HG02884 (cell line): Measurements from ENCODE around the gene ATP6V0A1.
A peak's percentile ranks its signal among the peaks of the same experiment; 100 is the strongest.
"Not testable (repeated sequence)": the region's sequence is repeated elsewhere in the genome, so short reads cannot be mapped to it uniquely, and the experiment has no call there.

Experiments used
- ATAC-seq: cut with Tn5 transposase; IDR thresholded peaks from one replicate; pipeline ENCODE4 v1.9.1; 2021; ENCODE audit warnings: mild to moderate bottlenecking, moderate library complexity; ENCODE audit not compliant: unreplicated experiment

ATP6V0A1 gene

DNA sequence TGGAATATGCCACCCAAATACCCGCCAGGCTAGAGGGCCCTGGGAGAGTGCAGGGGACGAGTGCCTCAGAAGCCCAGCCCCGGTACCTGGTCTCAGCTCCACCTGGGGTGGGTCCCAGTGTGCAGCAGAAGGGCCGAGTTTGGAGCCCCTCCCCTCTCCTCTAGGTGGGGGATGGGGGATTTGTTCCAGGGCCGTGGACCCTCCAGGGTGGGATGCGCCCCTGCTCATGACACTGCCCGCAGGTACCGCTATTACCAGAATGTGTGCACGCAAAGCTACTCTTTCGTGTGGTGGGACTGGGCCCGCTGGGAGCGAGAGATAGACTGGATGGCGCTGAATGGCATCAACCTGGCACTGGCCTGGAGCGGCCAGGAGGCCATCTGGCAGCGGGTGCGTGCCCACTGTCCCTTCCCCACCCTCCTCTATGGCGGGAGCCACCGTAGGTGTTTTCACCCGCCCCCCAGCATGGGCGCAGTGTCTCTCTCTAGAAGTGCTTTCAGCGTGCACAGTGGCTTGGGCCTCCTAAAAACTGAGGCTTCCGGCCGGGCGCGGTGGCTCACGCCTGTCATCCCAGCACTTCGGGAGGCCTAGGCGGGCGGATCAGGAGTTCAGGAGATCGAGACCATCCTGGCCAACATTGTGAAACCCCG is 78.6 kb downstream of the ATP6V0A1 start:
- ATAC-seq = no peak

DNA sequence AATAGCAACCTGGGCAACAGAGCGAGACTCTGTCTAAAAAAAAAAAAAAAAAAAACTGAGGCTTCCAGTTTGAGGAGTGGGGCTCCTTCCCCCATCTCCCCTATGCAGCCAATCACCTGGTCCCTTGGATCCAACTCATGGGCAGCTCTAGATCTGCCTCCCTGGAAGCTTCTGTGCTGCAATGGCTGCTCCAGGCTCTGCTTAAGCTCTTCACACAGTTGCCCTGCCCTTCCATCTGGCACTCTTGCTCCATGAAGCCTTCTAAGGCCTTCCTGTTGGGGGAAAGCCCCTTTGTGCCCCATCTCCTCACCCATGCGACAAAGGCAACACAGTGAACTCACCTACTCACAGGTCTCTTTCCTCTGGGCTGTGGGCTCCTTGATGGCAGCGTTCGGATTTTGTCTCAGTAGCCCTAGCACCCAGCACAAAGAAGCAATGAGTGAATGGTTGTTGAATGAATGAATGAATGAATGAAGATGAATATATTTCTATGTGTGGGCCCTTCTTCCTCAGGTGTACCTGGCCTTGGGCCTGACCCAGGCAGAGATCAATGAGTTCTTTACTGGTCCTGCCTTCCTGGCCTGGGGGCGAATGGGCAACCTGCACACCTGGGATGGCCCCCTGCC is 79.3 kb downstream of the ATP6V0A1 start:
- ATAC-seq = no peak

- no peak for ATAC-seq
These were observed 79.8 kb downstream of the ATP6V0A1 start for GRCh38 chr17:42538482-42538881.

DNA sequence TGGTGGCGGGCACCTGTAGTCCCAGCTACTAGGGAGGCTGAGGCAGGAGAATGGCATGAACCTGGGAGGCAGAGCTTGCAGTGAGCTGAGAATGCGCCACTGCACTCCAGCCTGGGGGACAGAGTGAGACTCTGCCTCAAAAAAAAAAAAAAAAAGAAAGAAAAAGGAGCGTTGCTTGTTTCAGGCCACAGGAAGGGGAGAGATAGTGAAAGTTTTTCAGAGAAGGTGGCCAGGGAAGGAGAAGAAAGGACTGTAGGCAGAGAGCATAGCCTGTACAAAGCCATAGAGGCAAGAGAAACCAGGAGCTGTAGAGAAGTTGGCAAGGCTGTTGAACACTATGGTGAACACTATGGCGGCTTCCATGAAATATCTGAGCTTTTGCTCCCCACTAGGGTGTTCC is 81.9 kb downstream of the ATP6V0A1 start:
- ATAC-seq = not testable (repeated sequence)

GRCh38 chr17:42541041-42541833 is 82.6 kb downstream of the ATP6V0A1 start:
- ATAC-seq = no peak

DNA sequence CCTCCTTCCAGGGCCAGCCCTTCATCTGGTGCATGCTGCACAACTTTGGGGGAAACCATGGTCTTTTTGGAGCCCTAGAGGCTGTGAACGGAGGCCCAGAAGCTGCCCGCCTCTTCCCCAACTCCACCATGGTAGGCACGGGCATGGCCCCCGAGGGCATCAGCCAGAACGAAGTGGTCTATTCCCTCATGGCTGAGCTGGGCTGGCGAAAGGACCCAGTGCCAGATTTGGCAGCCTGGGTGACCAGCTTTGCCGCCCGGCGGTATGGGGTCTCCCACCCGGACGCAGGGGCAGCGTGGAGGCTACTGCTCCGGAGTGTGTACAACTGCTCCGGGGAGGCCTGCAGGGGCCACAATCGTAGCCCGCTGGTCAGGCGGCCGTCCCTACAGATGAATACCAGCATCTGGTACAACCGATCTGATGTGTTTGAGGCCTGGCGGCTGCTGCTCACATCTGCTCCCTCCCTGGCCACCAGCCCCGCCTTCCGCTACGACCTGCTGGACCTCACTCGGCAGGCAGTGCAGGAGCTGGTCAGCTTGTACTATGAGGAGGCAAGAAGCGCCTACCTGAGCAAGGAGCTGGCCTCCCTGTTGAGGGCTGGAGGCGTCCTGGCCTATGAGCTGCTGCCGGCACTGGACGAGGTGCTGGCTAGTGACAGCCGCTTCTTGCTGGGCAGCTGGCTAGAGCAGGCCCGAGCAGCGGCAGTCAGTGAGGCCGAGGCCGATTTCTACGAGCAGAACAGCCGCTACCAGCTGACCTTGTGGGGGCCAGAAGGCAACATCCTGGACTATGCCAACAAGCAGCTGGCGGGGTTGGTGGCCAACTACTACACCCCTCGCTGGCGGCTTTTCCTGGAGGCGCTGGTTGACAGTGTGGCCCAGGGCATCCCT is 84.8 kb downstream of the ATP6V0A1 start:
- no peak for ATAC-seq

DNA sequence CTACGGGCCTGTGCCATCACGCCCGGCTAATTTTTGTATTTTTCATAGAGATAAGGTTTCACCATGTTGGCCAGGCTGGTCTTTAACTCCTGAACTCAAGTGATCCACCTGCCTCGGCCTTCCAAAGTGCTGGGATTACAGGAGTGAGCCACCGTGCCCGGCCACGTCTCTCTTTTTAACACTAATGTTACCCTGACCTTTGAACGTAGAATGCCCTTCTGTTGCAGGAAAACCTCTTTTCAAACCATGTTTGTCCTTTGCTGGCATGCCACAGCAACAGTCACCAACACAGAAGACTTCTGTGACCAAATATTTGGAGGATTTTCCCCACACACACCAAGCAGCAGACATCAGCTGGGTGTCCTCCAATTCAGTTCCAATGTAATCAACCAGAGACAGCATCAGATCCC is 86.2 kb downstream of the ATP6V0A1 start:
- no peak for ATAC-seq

- ATAC-seq = not testable (repeated sequence)
These were observed 87.3 kb downstream of the ATP6V0A1 start for GRCh38 chr17:42545755-42546505.

GRCh38 chr17:42547001-42547461 is 88.4 kb downstream of the ATP6V0A1 start:
- ATAC-seq = no peak

GRCh38 chr17:42547698-42548069 is 89.0 kb downstream of the ATP6V0A1 start:
- no peak for ATAC-seq

DNA sequence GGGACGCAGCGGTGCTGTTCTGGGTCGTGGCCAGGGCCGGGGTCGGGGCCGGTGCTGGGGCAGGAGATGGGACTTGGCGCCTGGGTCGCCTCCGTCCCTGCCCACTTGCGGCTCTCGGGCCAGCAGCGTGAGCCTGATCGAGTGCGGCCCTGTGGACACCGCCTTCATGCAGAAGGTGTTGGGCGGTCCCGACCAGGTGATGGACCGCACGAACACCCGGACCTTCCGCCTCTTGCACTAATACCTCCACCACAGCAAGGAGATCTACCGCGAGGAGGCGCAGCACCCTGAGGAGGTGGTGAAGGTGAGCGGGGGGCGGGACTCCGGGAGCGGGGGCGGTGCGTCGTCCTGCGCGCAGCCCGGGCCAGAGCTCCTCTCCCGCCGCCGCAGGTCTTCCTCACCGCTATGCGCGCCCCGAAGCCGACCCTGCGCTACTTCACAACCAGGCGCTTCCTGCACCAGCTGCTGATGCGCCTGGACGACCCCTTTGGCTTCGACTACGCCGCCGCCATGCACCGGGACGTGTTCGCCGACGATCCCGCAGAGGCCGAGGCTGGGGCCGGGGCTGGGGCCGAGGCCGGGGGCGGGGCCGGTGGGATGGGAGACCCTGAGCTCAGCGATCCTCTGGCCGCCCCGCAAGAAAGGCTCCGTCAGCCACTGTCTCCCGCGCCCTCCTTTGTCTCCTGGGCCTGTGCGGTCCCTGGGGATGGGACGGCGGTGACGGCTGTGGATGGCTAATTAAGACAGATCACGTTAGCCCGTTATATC is 89.6 kb downstream of the ATP6V0A1 start:
- ATAC-seq = no peak

- ATAC-seq = no peak
These were observed 90.5 kb downstream of the ATP6V0A1 start for GRCh38 chr17:42548993-42549755.

GRCh38 chr17:42552736-42553135 is 94.1 kb downstream of the ATP6V0A1 start, which contains the start of gene HSD17B1:
Gene HSD17B1 (plus strand): TSS chr17:42552923. CDS start chr17:42552934, 11 bp downstream.
- ATAC-seq = not testable (repeated sequence)

DNA sequence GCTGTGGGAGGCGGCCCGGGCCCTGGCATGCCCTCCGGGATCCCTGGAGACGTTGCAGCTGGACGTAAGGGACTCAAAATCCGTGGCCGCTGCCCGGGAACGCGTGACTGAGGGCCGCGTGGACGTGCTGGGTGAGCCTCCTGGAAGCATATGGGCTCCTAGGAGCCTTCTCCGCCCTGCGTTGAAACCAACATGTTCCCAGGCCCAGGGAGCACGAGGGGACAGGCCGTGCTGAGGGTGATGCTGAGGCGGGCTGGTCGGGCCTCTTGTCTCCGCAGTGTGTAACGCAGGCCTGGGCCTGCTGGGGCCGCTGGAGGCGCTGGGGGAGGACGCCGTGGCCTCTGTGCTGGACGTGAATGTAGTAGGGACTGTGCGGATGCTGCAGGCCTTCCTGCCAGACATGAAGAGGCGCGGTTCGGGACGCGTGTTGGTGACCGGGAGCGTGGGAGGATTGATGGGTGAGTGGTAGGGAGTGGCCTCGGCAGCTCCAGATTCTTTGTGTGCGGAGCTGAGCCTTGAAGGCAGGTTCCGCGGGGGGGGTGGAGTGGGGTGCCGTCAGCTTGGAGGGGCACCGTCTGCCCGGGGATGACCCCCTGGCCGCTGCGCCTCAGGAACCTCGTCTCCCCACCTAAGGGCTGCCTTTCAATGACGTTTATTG is 94.6 kb downstream of the ATP6V0A1 start:
- no peak for ATAC-seq

DNA sequence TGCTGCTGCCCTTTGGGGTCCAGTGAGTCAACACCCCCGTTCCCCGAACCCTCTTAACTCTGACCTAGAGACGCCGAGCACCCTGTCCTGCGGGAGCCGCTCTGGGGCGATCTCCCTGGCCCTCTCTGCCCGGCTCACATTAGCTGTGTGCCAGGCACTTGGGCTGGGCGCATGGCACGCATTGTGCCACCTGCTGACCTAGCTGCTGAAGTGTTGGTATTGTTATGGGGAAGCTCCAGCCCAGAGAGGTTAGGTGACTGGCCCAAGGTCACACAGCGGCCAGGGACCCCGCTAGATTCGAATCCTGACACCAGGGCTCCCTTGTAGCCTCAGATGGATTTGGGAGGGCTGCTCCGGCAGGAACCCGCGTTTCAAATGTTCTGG is 95.2 kb downstream of the ATP6V0A1 start:
- ATAC-seq = no peak

DNA sequence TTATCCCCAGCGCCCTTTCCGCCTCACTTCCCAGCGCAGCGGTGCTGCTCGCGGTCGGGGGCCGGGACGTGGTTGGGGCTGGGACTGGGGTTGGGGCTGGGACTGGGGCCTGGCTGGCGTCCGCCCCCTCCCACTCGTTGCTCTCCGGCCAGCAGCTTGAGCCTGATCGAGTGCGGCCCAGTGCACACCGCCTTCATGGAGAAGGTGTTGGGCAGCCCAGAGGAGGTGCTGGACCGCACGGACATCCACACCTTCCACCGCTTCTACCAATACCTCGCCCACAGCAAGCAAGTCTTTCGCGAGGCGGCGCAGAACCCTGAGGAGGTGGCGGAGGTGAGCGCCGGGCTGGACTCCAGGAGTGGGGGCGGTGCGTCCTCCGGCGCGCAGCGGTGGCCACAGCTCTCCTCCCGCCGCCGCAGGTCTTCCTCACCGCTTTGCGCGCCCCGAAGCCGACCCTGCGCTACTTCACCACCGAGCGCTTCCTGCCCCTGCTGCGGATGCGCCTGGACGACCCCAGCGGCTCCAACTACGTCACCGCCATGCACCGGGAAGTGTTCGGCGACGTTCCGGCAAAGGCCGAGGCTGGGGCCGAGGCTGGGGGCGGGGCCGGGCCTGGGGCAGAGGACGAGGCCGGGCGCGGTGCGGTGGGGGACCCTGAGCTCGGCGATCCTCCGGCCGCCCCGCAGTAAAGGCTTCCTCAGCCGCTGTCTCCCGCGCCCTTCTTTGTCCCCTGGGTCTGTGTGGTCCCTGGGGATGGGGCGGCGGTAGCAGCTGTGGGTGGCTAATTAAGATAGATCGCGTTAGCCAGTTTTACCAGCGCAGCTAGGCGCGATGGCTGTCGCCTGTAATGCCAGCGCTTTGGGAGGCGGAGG is 95.8 kb downstream of the ATP6V0A1 start:
- ATAC-seq = peak; percentile 70

DNA sequence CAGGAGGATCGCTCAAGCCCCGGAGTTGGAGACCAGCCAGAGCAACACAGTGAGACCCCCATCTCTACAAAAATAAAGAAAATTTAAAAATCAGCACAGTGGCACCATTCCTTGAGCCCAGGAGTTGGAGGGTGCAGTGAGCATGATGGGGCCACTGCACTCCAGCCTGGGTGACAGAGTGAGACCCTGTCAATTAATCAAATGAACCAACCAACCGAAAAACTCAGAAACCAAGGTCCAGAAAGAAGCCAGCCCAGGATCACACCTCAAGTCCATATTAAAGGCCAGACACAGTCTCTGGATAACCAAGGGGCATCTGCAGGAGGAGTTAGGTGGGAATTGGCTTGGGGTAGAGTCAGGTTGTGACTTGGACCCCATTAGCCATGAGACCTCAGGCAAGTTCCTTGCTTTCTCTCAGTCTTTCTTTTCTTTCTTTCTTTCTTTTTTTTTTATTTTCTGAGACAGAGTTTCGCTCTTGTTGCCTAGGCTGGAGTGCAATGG is 96.5 kb downstream of the ATP6V0A1 start:
- ATAC-seq = no peak
